Fibroblast of the aortic adventitia (primary cell): ENCODE results near the gene NXN. TPM values are rescaled to one million over a fixed set of nuclear protein-coding genes. Genes with fewer than 3 reads are reported as not detected.
"Not testable (repeated sequence)": the region's sequence is repeated elsewhere in the genome, so short reads cannot be mapped to it uniquely, and the experiment has no call there.

ENCODE experiments used
- DNase-seq: peaks from one replicate; pipeline ENCODE4 v3.0.0-alpha.2; 2010; ENCODE audit warnings: low read depth
- H3K4me3 ChIP-seq: 2 replicates; pipeline ENCODE4 v1.5.1; 2011; ENCODE audit warnings: low read depth, mild to moderate bottlenecking, control low read depth, low read length, moderate library complexity
- CTCF ChIP-seq: IDR thresholded peaks from 2 replicates; pipeline ENCODE4 v1.5.1; 2011; ENCODE audit warnings: mild to moderate bottlenecking, low read length, control low read depth, inconsistent platforms; ENCODE audit not compliant: insufficient read depth
- total RNA-seq: library from RNA; depleted of rRNA; stranded (reverse); fragments of >200 nt; gene quantifications from 2 replicates; pipeline ENCODE4 v1.2.3, GENCODE V29; 2012; ENCODE audit warnings: low replicate concordance

NXN gene
- total RNA-seq, 1 donor, result 18.1 TPM

GRCh38 chr17:925817-926216, 53.8 kb downstream of the NXN start:
- no peak for TF ChIP-seq CTCF
- peak; percentile 40 for DNase-seq

GRCh38 chr17:924711-925475, 54.7 kb downstream of the NXN start:
- no peak overlapping the region for H3K4me3 ChIP-seq
- DNase-seq, result no peak
- TF ChIP-seq CTCF, result no peak

More at GRCh38 chr17:925817-926216, 53.8 kb downstream of the NXN start:
- no peak overlapping the region for H3K4me3 ChIP-seq

- not testable (repeated sequence) for DNase-seq, H3K4me3 ChIP-seq
Measured at GRCh38 chr17:924306-924705, 55.3 kb downstream of the NXN start.

GRCh38 chr17:923633-924032, 55.9 kb downstream of the NXN start:
- H3K4me3 ChIP-seq, result no peak overlapping the region
- no peak for DNase-seq
- TF ChIP-seq CTCF, result no peak

GRCh38 chr17:921161-921560, 58.4 kb downstream of the NXN start:
- no peak for DNase-seq
- TF ChIP-seq CTCF, result no peak
- H3K4me3 ChIP-seq, result no peak overlapping the region

GRCh38 chr17:920190-920589, 59.4 kb downstream of the NXN start:
- H3K4me3 ChIP-seq, result no peak overlapping the region
- TF ChIP-seq CTCF, result no peak
- no peak for DNase-seq

- no peak for DNase-seq
- no peak overlapping the region for H3K4me3 ChIP-seq
- no peak for TF ChIP-seq CTCF
Measured at GRCh38 chr17:917941-918740, 61.4 kb downstream of the NXN start.
